DND-41 (cell line): ENCODE results near the gene KIAA0753.
A peak's percentile ranks its signal among the peaks of the same experiment; 100 is the strongest.

Experiments
- ATAC-seq: fragments of 200-7000 bp; cut with Tn5 transposase; 3 replicates; pipeline ENCODE4 v1.9.1; 2021; ENCODE audit warnings: low read depth; ENCODE audit not compliant: insufficient read depth
- DNase-seq: peaks from one replicate; pipeline ENCODE4 v3.0.0-alpha.2; 2020
- H2AFZ ChIP-seq: 2 replicates; pipeline ENCODE4 v1.6.0; 2012; ENCODE audit warnings: low read depth, low read length
- H3K27ac ChIP-seq: 2 replicates; pipeline ENCODE4 v1.5.1; 2012; ENCODE audit warnings: low read length, inconsistent platforms
- H3K27me3 ChIP-seq: fragments of 200-600 bp; sonication (generic); 2 replicates; pipeline ENCODE4 v1.6.0; 2012; ENCODE audit warnings: low read length, mild to moderate bottlenecking, inconsistent platforms; ENCODE audit not compliant: insufficient read depth, poor library complexity
- H3K36me3 ChIP-seq: 2 replicates; pipeline ENCODE4 v1.5.1; 2012; ENCODE audit warnings: low read length, inconsistent platforms; ENCODE audit not compliant: insufficient read depth
- H3K4me1 ChIP-seq: 2 replicates; pipeline ENCODE4 v1.5.1; 2012; ENCODE audit warnings: mild to moderate bottlenecking, low read length; ENCODE audit not compliant: insufficient read depth
- H3K4me2 ChIP-seq: 2 replicates; pipeline ENCODE4 v1.6.0; 2012; ENCODE audit warnings: mild to moderate bottlenecking, moderate library complexity, low read length, inconsistent platforms; ENCODE audit not compliant: insufficient read depth
- H3K4me3 ChIP-seq, 2 experiments: fragments of 200-600 bp in 1 of 2; shearing (Covaris generic) in 1 of 2; 2 replicates each; pipeline ENCODE4 v1.5.1; 2012 to 2016; ENCODE audit warnings: inconsistent platforms in 2 of 2, low read length in 2 of 2, mild to moderate bottlenecking in 2 of 2, low read depth in 1 of 2, moderate library complexity in 1 of 2
- H3K79me2 ChIP-seq: 2 replicates; pipeline ENCODE4 v1.6.0; 2012; ENCODE audit warnings: low read length, inconsistent platforms; ENCODE audit not compliant: insufficient read depth
- H3K9ac ChIP-seq: 2 replicates; pipeline ENCODE4 v1.6.0; 2012; ENCODE audit warnings: low read depth, mild to moderate bottlenecking, inconsistent platforms, low read length, moderate library complexity
- H3K9me3 ChIP-seq: 2 replicates; pipeline ENCODE4 v1.5.1; 2012; ENCODE audit warnings: low read length, moderate library complexity, mild to moderate bottlenecking, inconsistent platforms; ENCODE audit not compliant: insufficient read depth, severe bottlenecking
- H4K20me1 ChIP-seq: 2 replicates; pipeline ENCODE4 v1.6.0; 2012; ENCODE audit warnings: low read length; ENCODE audit not compliant: insufficient read depth
- CTCF ChIP-seq: IDR thresholded peaks from 2 replicates; pipeline ENCODE4 v1.5.1; 2012; ENCODE audit warnings: borderline replicate concordance, low read length, moderate library complexity, mild to moderate bottlenecking; ENCODE audit not compliant: poor library complexity, severe bottlenecking; ENCODE audit errors: extremely low read depth
- EZH2 ChIP-seq: IDR thresholded peaks from 3 replicates; pipeline ENCODE4 v1.6.1; 2012; ENCODE audit warnings: borderline replicate concordance, low read depth, mild to moderate bottlenecking, moderate library complexity, low read length, inconsistent platforms; ENCODE audit not compliant: severe bottlenecking

The KIAA0753 gene

GRCh38 chr17:6677158-6677831 lies 36.8 kb upstream of the KIAA0753 start:
- Histone ChIP-seq H3K4me1 (no peaks in the 10 kb centered on the region), H3K79me2 (no peaks in the 10 kb centered on the region), H3K9ac (no peak overlapping the region), H3K4me2 (no peak overlapping the region; the same call in 1 of the 2 replicates), H3K27me3 (peaks cover 48% of the 10 kb centered on the region), H3K4me3 (no peak overlapping the region), H3K9me3 (no peaks in the 10 kb centered on the region), H3K27ac (no peak overlapping the region), H3K36me3 (no peaks in the 10 kb centered on the region), H2AFZ (no peak overlapping the region), H4K20me1 (peaks cover 32% of the 10 kb centered on the region)
- DNase-seq = peak; percentile 59
- no peak for TF ChIP-seq CTCF
- TF ChIP-seq EZH2 = peak; percentile 43
- peak; percentile 92 for ATAC-seq

- H3K9ac ChIP-seq = no peak overlapping the region
- no peak overlapping the region for H3K27ac ChIP-seq
- no peaks in the 10 kb centered on the region for H3K9me3 ChIP-seq
- no peak overlapping the region for H3K4me2 ChIP-seq
- H3K27me3 ChIP-seq = peaks cover 43% of the 10 kb centered on the region
- DNase-seq (no peak), ATAC-seq (no peak)
- no peaks in the 10 kb centered on the region for H3K4me1 ChIP-seq
- H4K20me1 ChIP-seq = peaks cover 29% of the 10 kb centered on the region
- no peak overlapping the region for H3K4me3 ChIP-seq
- no peak overlapping the region for H2AFZ ChIP-seq
- no peaks in the 10 kb centered on the region for H3K79me2 ChIP-seq
- TF ChIP-seq EZH2 (no peak), CTCF (no peak)
- no peaks in the 10 kb centered on the region for H3K36me3 ChIP-seq
Observed at GRCh38 chr17:6676802-6677157, 36.3 kb upstream of the KIAA0753 start.

- DNase-seq (no peak), ATAC-seq (no peak)
- no peak overlapping the region for H3K4me2 ChIP-seq
- H3K4me3 ChIP-seq = no peak overlapping the region
- H3K27ac ChIP-seq = no peak overlapping the region
- no peaks in the 10 kb centered on the region for H3K4me1 ChIP-seq
- H3K36me3 ChIP-seq = no peaks in the 10 kb centered on the region
- peaks cover 48% of the 10 kb centered on the region for H3K27me3 ChIP-seq
- H3K9me3 ChIP-seq = no peaks in the 10 kb centered on the region
- H3K9ac ChIP-seq = no peak overlapping the region
- H3K79me2 ChIP-seq = no peaks in the 10 kb centered on the region
- TF ChIP-seq CTCF (no peak), EZH2 (no peak)
- H2AFZ ChIP-seq = no peak overlapping the region
- peaks cover 29% of the 10 kb centered on the region for H4K20me1 ChIP-seq
Observed at GRCh38 chr17:6675201-6675825, 34.8 kb upstream of the KIAA0753 start.
